ENCODE results near the gene KIAA1217.
A peak's percentile ranks its signal among the peaks of the same experiment; 100 is the strongest.

The KIAA1217 gene, protein sequence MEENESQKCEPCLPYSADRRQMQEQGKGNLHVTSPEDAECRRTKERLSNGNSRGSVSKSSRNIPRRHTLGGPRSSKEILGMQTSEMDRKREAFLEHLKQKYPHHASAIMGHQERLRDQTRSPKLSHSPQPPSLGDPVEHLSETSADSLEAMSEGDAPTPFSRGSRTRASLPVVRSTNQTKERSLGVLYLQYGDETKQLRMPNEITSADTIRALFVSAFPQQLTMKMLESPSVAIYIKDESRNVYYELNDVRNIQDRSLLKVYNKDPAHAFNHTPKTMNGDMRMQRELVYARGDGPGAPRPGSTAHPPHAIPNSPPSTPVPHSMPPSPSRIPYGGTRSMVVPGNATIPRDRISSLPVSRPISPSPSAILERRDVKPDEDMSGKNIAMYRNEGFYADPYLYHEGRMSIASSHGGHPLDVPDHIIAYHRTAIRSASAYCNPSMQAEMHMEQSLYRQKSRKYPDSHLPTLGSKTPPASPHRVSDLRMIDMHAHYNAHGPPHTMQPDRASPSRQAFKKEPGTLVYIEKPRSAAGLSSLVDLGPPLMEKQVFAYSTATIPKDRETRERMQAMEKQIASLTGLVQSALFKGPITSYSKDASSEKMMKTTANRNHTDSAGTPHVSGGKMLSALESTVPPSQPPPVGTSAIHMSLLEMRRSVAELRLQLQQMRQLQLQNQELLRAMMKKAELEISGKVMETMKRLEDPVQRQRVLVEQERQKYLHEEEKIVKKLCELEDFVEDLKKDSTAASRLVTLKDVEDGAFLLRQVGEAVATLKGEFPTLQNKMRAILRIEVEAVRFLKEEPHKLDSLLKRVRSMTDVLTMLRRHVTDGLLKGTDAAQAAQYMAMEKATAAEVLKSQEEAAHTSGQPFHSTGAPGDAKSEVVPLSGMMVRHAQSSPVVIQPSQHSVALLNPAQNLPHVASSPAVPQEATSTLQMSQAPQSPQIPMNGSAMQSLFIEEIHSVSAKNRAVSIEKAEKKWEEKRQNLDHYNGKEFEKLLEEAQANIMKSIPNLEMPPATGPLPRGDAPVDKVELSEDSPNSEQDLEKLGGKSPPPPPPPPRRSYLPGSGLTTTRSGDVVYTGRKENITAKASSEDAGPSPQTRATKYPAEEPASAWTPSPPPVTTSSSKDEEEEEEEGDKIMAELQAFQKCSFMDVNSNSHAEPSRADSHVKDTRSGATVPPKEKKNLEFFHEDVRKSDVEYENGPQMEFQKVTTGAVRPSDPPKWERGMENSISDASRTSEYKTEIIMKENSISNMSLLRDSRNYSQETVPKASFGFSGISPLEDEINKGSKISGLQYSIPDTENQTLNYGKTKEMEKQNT (N-terminal part only)

DNA sequence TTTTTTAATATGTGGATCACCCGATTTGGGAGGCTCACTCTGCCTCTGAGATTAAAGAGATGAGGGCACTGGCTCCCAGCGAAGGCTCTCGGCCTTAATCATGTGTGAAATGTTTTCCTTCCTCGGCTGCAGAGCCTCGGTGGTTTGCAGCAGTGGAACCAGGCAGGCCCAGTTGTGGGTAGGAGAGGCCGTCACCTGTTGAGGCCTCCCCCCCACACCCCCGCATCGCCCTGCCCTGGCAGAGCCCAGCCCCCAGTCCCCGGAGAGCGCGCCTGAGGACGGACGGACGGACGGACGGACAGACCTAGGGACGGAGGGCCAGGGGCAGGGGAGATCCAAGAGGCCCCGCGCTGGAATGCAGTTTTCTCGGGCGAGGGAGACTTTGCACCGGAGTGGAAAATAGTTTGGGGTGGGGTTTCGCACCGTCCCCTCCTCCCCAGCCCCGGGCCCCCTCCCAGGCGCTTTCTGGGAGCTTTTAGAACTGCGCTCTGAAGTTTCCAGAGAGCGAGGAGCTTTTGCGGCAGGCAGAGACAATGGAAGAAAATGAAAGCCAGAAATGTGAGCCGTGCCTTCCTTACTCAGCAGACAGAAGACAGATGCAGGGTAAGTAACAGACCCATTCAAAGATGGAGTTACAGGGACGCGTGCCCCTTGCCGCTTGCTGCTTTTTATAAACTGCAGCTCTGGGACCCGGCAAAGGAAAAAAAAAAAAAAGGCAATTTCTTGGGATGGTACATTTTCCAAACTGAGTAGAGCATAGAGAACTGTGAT lies at the start of gene KIAA1217:
Gene KIAA1217 (plus strand): TSS at position 478 of the 771 bp plus-strand sequence. CDS start 56 bp downstream, at position 534.
- H3K27ac ChIP-seq: peak within 1 kb of the TSS; percentile 41
- no peak for DNase-seq (ENCODE audit: low read depth, low spot score)

DNA sequence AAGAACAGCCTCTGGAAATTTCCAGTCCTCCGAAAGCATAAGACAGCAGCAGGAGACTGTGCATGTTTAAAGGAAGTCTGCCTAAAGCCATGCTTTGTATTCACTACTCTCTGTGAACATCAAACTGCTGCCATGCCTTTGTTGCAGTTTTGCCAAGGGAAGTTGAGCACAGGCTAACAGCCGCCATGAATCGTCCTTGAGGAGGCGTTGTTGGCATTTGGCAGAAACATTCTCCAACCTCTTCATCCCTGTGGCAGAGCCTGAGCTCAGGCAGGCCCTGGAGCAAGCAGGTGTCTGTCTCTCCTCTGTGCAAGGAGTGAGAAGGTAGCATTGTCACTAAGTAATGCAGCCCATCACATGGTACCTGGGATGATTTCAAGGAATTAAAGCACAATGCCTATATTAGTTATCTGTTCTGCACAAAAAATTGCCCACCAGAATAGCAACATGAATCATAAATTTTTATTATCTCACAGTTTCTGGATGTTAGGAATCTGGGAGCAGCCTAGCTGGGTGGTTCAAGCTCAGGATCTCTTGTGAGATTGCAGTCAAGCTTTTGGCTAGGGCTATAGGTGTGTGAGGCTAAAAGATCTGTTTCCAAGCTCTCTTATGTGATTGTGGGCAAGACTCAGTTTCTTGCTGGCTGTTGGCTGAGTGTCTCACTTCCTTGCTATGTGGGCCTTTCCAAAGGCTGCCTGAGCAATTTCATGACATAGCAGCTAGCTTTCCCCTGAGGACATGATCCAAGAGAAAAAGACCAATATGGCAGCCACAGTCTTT lies 46.5 kb upstream of the KIAA1217 start:
- DNase-seq (ENCODE audit: low read depth, low spot score): no peak
- H3K27ac ChIP-seq: no peak overlapping the region

DNA sequence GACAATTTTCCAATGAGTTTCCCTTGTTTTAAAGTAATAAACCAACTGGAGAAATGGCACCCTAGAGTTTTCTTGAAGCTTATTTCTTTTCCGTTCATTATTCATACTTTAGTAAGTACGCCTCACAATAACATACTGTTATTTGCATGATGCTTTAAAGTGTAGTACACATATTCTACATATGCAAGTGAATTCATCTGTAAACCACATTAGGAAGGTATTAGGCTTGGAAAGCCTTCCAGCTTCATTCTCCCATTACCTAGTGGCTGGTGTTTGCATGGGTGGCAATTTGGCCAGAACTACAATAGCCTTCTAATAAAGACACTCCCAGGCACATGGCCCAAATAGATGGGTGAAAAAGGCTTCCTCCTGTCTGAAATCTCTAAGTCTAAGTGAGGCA lies 45.5 kb upstream of the KIAA1217 start:
- no peak for DNase-seq (ENCODE audit: low read depth, low spot score)
- no peak overlapping the region for H3K27ac ChIP-seq

DNA sequence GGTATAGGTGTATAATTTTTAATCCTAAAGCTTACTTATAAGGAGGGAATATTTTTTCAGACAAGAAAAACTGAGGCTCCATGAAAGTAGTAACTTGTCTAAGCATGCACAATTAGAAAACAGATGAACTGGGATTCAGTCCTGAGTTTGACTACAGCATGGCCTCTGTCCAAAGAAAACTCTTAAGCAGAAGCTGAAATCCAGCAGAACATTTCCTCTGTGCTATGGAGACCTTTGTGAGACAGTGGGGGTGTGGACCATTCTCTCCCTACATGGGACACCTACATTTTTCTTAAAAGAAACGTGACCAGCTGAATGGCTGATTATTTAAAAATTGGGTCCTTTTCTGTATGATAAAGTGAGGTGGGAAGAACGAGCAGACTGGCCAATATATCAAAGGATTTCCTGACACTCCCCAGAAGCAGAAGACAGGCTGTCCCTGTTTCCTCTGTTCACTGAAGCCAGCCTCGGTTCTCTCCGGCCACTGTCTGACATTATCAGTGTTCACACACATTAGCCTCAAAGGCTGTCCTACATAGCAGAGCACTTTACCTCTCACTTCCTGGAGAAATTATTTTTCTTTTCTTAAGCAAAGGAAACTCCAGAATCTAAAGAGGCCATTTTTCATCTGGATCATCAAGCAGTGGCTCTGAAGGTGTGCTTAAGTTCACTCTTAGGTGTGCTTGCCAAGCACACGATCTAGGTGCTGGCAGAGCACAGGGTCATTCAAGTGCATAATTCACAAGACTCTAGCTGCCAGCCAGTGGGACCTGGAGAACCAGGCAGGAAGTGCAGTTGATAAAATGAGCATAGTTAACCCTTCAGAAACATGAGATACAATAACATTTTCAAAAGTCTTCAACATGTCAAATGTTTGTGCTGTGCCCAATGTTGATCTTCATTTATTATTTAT lies 40.4 kb upstream of the KIAA1217 start:
- no peak overlapping the region for H3K27ac ChIP-seq
- no peak for DNase-seq (ENCODE audit: low read depth, low spot score)

DNA sequence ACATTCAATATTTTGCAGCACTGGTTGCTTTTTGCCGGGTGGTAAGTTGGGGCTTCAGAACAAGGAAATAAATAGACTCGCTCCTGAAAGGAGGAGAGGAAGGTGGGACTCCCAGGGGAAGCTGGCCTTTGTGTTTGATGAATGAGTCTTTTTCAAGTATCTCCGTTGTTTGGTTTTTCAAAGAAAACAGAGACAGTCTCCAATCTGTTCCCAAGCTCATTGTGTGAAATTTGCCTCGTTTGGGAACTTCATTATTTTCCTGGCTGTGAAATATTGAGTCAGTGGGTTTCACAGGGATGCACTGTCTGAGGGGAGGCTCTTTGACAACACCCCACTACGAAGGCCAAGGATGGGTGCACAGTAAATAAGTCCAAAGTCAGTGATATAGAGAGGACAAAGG lies 38.7 kb upstream of the KIAA1217 start:
- H3K27ac ChIP-seq: no peak overlapping the region
- no peak for DNase-seq (ENCODE audit: low read depth, low spot score)

DNA sequence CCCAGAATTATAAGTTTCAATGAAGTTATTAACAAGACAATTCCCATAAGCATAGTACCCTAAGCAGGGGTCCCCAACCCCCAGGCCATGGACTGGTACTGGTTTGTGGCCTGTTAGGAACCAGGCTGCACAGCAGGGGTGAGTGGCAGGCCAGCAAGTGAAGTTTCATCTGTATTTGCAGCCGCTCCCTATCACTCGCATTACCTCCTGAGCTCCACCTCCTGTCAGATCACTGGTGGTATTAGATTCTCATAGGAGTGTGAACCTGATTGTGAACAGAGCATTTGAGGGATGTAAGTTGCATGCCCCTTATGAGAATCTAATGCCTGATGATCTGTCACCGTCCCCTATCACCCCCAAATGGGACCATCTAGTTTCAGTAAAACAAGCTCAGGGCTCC lies 36.0 kb upstream of the KIAA1217 start:
- H3K27ac ChIP-seq: no peak overlapping the region
- no peak for DNase-seq (ENCODE audit: low read depth, low spot score)

DNA sequence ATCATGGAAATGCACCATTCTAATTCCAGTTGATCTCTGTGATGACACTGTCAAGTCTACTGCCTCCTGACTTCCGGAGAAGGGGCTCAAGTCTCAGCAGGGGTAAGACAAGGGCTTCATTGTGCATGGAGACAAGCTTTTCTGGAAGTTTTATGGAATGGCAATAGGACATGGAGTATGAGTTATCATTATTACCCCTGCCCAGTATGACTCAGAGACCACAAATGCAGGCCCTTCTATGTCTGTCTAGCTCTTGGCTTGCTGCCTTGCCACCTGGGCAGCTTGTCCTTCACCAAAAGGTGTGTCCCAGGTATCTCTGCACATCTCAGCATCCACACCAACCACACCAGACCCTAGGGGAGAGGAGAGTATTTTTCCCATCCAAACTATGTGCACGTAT lies 34.9 kb upstream of the KIAA1217 start:
- H3K27ac ChIP-seq: no peak overlapping the region
- peak; percentile 18 for DNase-seq (ENCODE audit: low read depth, low spot score)

DNA sequence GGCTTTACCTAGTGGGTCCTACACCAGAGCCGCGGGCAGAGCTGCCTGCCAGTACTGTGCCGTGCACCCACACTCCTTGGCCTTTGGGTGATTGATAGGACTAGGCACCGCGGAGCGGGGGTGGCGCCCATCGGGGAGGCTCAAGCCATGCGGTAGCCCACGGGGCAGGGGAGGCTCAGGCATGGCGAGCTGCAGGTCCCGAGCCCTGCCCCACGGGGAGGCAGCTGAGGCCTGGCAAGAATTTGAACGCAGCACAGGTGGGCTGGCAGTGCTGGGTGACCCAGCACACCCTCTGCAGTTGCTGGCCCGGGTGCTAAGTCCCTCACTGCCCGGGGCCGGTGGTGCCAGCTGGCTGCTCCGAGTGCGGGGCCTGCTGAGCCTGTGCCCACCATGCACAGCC lies 32.3 kb upstream of the KIAA1217 start:
- no peak overlapping the region for H3K27ac ChIP-seq
- no peak for DNase-seq (ENCODE audit: low read depth, low spot score)

DNA sequence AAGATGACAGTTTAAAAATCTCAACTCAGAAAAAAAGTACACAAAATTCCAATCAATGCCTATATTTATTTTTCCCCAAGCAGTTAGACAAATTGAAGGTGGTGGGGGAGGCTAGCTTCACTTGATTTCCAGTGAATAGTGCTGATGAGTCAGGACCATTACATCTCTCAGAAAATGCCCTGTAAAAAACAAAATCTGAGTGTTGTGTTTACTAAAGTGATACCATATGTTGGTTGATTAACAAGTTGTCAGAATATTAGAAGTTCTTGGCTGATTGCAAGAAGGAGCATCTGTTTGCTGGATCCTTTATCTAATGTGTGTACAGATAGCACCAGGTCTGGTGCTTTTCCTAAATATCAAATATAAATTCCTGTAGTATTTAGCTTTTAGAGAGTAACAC lies 31.3 kb upstream of the KIAA1217 start:
- no peak overlapping the region for H3K27ac ChIP-seq
- DNase-seq (ENCODE audit: low read depth, low spot score): no peak

DNA sequence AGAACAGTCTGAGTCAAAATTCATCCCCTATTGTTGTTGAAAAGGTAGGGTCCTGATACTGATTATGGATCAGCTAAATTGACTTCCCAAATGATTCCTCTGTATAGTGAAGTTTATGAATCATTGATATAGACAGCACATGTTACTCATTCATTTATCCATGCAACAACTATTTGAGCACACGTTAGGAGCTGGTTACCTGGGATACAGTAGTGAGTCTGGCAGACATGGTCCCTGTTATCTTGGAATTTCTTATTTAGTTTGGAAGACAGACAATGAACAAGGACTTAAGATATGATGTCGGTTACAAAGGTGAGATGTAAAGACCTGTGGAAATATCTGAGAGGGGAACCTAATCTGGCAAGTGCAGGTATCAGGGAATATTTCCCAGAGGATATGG lies 28.0 kb upstream of the KIAA1217 start:
- no peak overlapping the region for H3K27ac ChIP-seq

DNA sequence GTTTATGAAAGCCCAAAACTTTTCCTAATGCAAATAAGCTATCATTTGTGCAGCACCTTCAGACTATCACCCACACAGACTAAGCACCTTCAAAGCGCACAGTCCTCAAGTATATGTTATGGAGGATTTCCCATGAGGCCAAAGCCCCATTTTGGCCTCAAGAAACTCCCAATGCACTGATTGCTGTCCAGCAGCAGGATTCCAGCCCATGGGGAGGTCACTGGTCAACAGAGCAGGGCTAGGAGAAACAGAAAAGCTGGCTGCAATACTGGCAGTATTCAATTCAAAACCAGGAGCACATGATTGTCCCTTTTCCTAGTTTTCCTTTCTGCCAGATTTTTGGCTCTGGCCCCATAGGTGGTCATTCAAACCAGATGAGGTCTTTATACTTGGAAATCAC lies 24.5 kb upstream of the KIAA1217 start:
- no peak for DNase-seq (ENCODE audit: low read depth, low spot score)

More for the DNA sequence above, 28.0 kb upstream of the KIAA1217 start:
- DNase-seq (ENCODE audit: low read depth, low spot score): no peak

DNA sequence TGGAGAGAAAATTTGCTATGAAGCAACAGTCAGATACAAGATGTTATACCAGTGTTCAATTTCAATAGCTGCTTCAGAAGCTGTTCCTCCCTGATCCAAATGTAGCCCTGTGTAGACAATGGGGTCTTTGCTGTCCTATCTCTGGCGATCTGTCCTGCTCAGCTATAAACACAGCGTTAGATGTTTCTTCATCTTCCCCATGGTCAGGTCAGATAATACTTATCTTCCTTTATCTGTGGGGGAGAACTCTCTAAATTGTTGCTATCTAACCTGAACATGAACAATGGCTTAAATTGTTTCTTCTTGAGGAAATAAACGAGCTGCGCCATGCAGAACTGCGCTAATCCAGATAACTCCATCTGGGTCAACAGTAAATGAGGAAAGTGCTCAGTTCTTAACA lies 15.6 kb upstream of the KIAA1217 start:
- no peak for DNase-seq (ENCODE audit: low read depth, low spot score)
- H3K27ac ChIP-seq: no peak overlapping the region

More for the DNA sequence above, 24.5 kb upstream of the KIAA1217 start:
- no peak overlapping the region for H3K27ac ChIP-seq

DNA sequence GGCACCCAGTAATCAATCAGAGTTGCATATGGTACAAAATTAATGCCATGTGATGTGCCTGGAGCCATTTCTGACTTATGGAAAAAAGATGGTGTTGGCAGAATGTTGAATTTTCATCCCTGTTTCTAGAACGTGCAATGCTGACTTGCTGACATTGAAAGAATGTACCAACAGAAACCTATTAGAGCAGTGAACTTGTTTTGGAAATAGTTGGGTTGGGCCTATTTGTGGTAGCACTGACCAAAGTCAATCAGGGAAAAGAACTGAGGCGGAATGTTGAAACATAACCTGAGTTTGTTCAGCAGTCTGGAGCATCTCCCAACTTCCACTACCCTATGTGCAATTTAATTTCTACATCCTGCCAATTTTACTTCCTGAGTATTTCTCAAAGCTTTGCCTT lies 11.7 kb upstream of the KIAA1217 start:
- no peak overlapping the region for H3K27ac ChIP-seq
- DNase-seq (ENCODE audit: low read depth, low spot score): no peak

DNA sequence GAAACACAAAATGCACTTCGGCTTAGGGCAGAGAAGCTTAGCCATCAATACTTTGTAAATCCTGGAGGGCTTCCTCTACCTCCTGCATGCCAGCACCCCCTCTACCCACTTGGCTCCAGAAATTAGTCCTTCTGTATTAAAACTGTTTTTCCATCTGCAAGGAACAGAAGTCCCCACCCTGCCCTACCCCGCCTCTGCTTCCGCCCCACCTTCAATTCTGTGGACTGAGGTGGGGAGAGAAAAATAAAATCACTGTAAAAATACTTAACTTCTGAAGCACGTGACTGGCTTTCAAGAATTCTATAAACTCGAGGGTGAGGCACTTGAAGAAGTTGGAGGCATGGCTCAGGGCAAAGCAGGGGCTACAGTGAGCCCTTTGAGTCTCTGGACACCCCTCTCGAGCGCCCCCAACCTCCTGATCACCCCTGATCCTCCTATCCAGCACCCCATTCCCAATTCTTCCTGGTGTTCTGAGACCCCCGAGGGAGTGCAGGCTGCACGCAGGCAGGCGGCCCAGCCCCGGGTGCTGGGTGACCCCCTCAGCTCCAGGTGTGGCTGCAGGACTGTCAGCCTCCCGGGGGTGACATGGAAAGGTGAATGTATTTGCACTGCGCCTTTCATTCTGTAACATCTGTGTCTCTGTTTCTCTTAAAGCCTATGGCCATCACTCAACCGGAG lies 7.3 kb upstream of the KIAA1217 start:
- H3K27ac ChIP-seq: no peak overlapping the region
- no peak for DNase-seq (ENCODE audit: low read depth, low spot score)

DNA sequence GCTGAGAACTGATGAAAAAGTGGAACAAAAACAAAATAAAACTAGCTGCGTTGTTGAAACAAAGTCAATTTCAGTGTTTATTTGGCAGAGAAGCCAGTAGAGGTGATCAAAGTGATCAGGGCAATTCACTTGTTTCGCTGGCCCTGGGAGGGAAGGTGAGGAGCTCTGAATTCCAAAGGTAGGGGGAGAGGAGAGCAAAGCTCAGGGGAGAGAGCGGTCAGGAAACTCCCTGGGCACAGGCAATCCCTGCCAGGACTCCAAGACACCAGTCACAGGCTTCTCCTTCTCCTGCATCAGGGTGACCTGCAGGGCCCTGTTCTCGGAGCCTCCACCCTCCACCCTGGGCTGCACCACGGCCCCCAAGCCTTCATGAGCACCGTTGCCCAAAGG lies 6.8 kb upstream of the KIAA1217 start:
- no peak for DNase-seq (ENCODE audit: low read depth, low spot score)

DNA sequence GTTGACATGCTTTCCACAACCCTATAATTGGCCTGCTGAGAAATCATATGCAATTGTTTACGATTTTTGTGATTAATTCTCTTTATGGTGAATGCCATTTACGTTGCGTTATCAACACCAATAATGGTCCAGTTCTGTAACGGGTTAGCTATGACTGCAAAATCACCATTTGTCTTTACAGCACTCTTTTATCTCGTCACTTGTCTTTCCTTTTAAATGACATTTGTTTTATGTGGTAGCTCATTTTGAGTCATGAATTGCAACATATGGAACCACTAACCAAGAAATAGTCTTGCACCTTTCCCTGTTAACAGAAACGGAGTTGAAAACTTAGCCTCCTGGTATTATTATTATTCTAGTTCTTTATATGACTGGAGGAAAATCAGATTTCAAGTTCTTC lies 3.1 kb upstream of the KIAA1217 start:
- no peak overlapping the region for H3K27ac ChIP-seq
- DNase-seq (ENCODE audit: low read depth, low spot score): no peak

More for the DNA sequence above, 6.8 kb upstream of the KIAA1217 start:
- H3K27ac ChIP-seq: no peak overlapping the region

DNA sequence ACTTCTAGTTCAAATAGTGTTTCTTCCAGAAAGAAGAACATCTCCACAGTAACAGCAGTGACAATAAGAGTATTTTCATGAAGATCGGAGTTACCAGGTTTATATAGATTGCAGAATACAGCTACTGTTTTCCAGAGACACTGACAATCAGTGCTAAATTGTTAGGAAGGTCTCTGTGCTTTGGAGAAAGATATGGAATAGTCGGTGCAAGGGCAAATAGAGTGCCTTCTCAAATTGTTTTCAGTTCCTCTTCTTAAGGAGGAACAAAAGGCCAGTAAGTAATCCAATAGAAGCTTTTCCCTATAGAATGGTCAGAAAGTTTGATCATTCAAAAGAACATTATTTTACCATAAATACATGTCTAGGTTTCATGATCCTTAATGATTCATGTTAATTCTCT lies 2.6 kb upstream of the KIAA1217 start:
- no peak for DNase-seq (ENCODE audit: low read depth, low spot score)
- H3K27ac ChIP-seq: no peak overlapping the region
